ENCODE results near the gene LARP1. TPM values are rescaled to one million over a fixed set of nuclear protein-coding genes. Genes with fewer than 3 reads are reported as not detected.

LARP1 gene
- total RNA-seq, 4 donors from 2014 or later: 109 to 192 (median 133) TPM

DNA sequence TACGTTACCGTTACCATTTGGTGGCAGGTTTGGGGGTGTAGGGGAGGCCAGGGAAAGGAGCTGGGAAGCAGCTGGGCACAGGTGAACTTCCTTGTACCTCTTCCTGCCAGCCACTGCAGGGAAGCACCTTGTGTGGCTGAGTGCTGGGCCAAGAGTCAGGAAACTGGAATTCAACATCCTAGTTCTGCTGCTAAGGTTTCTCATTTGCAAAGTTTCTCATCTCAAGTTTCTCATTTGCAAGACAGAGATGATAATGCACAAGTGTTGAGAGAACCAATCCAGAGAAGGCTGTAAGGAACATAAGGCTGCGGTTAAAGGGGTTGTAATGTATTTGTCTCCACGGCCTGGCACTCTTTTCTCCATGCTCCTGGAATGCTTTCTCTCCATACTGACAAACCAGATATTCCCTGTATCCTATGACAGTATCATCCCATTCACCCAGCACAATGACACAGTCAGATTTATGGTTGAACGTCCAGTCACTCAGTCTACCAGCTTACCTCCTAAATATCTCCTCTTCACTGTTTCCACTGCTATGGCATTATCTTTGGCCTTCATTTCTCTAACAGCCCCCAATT lies 33.6 kb upstream of the LARP1 start:
- H3K9me3 ChIP-seq: no peaks in the 10 kb centered on the region
- DNase-seq: peak in 1 of 2 donors; percentile 31
- H3K36me3 ChIP-seq: no peaks in the 10 kb centered on the region
- TF ChIP-seq CTCF (IDR thresholded peaks at IDR 0.05) (no peak), POLR2A (IDR thresholded peaks at IDR 0.05) (no peak)
- intact Hi-C loops (cut with DNase I): no loop called here
- H3K4me1 ChIP-seq: peaks cover 8 to 30% of the 10 kb centered on the region in 2 donors
- 83 to 84% methylated on average over 5 of the region's 5 CpGs for WGBS, 2 donors
- no peaks in the 10 kb centered on the region for H3K27me3 ChIP-seq
- H3K4me3 ChIP-seq (replicated peaks in 1 of 3): no peak overlapping the region
- no peak overlapping the region for H3K27ac ChIP-seq

DNA sequence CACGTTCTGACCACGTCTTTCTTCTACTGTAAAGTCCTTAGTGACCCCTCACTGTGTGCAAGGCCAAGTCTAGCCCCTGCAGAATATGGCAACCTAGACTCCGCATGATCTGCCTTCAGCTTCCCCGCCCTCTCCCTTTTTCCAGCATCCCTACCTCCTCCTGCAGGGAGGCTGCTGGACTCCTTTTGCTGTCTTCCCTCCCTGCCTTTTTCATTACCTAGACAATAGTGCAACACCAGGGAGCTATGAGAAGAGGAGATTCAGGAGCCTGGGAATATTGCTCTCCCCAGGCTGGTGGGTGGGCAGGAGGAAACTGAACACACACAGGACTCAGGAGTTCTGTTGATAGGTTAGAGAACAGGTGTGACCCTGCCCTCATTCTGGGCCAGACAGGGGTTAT lies 33.1 kb upstream of the LARP1 start:
- intact Hi-C loops (cut with DNase I): no loop called here
- no peak for TF ChIP-seq POLR2A (IDR thresholded peaks at IDR 0.05)
- no peak for TF ChIP-seq CTCF (IDR thresholded peaks at IDR 0.05)
- no peak overlapping the region for H3K27ac ChIP-seq
- WGBS, 2 donors: 91 to 95% methylated on average over 4 of the region's 4 CpGs
- DNase-seq: no peak
- H3K9me3 ChIP-seq: no peaks in the 10 kb centered on the region
- no peaks in the 10 kb centered on the region for H3K27me3 ChIP-seq
- no peaks in the 10 kb centered on the region for H3K36me3 ChIP-seq
- peaks cover 8 to 25% of the 10 kb centered on the region in 2 donors for H3K4me1 ChIP-seq
- no peak overlapping the region for H3K4me3 ChIP-seq (replicated peaks in 1 of 3)

DNA sequence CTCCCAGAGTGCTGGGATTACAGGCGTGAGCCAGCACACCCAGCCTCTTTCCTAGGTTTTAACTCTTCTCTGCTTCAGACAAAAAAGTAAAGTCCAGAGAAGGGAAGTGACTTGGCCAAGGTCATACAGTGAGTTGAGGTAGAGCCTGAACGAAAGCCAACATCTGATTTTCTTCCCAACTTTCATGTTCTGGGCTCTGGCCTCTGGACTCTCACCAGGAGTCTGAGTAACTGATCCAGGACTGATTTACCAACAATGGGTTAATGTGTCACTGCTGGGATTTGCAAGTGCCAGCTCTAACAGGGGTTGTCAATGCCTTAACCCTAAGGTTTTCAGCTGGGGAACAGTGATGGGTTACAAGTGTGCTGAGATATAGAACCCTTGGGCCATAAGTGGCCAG lies 32.2 kb upstream of the LARP1 start:
- DNase-seq: no peak
- no peaks in the 10 kb centered on the region for H3K27me3 ChIP-seq
- H3K4me1 ChIP-seq: peaks cover 8 to 25% of the 10 kb centered on the region in 2 donors
- no peaks in the 10 kb centered on the region for H3K9me3 ChIP-seq
- H3K4me3 ChIP-seq (replicated peaks in 1 of 3): no peak overlapping the region
- no peaks in the 10 kb centered on the region for H3K36me3 ChIP-seq
- TF ChIP-seq POLR2A (IDR thresholded peaks at IDR 0.05) (no peak), CTCF (IDR thresholded peaks at IDR 0.05) (no peak)
- WGBS, 2 donors: 98 to 100% methylated on average over 2 of the region's 2 CpGs
- H3K27ac ChIP-seq: no peak overlapping the region
- intact Hi-C loops (cut with DNase I): no loop called here

DNA sequence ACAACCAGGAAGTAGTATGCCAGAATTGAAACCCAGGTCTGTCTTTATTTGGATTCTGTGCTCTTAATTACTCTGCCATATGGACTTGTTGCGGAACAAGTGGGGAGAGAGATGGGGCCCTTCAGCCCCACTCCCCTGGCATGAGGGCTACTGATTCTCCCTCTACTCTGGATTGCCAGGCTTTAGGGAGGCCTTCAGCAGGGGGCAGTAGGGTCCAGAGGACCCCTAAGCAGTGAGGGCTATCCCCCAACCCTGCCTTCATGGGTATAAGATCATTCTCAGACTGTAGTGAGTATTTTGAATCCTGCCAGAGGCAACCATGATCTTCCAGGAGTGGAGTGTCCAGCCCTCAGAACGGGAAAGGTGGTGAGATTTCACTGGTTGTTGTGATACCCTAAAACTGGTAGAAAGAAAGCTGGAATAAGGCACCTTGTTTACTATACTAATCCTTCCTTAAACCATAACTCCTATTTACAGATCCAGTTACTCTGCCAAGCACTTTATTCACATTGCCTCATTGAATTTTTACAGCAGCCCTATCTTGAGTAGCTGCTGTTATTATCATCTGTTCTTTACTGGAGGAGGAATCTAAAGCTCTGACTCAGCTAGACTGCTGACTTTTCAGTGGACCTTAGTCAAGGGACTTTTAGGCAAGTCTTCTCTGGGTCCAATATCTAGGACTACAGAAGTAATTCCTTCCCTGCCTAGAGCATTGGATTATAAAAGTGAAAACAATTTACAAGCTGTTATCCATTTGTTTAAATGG lies 31.3 kb upstream of the LARP1 start:
- no peak for TF ChIP-seq POLR2A (IDR thresholded peaks at IDR 0.05)
- TF ChIP-seq CTCF (IDR thresholded peaks at IDR 0.05): no peak
- intact Hi-C loops (cut with DNase I): no loop called here
- H3K9me3 ChIP-seq: no peaks in the 10 kb centered on the region
- H3K27ac ChIP-seq: peak overlapping the region in 2 of 3 donors; percentile 1 to 17
- H3K4me3 ChIP-seq (replicated peaks in 1 of 3): no peak overlapping the region
- whole genome bisulfite sequencing, 2 donors: 57 to 78% methylated on average over 2 of the region's 2 CpGs
- DNase-seq: no peak
- no peaks in the 10 kb centered on the region for H3K36me3 ChIP-seq
- H3K27me3 ChIP-seq: no peaks in the 10 kb centered on the region
- peaks cover 8 to 25% of the 10 kb centered on the region in 2 donors for H3K4me1 ChIP-seq

GRCh38 chr5:154727361-154727760 lies 27.8 kb upstream of the LARP1 start:
- no peak overlapping the region for H3K4me3 ChIP-seq (replicated peaks in 1 of 3)
- no peak overlapping the region for H3K27ac ChIP-seq
- no peak for TF ChIP-seq POLR2A (IDR thresholded peaks at IDR 0.05)
- no peak for TF ChIP-seq CTCF (IDR thresholded peaks at IDR 0.05)
- no peaks in the 10 kb centered on the region for H3K27me3 ChIP-seq
- H3K36me3 ChIP-seq: no peaks in the 10 kb centered on the region
- WGBS, 2 donors: 86 to 87% methylated on average over 1 of the region's 1 CpG
- no peak for DNase-seq
- no peaks in the 10 kb centered on the region for H3K9me3 ChIP-seq
- H3K4me1 ChIP-seq: peaks cover 11 to 15% of the 10 kb centered on the region in 2 donors
- intact Hi-C loops (cut with DNase I): no loop called here
